Osteocyte (in vitro differentiated cells): ENCODE results near the gene SFTPD. TPM values are rescaled to one million over a fixed set of nuclear protein-coding genes. Genes with fewer than 3 reads are reported as not detected.
A peak's percentile ranks its signal among the peaks of the same experiment; 100 is the strongest.

ENCODE experiments used
- DNase-seq: peaks from one replicate; pipeline ENCODE4 v3.0.0; 2021; ENCODE audit warnings: mixed read lengths; ENCODE audit not compliant: unreplicated experiment; ENCODE audit errors: extremely low spot score
- H3K27ac Mint-ChIP-seq: one replicate; pipeline ENCODE4 v1.8.0; 2021; ENCODE audit warnings: mild to moderate bottlenecking, mixed read lengths; ENCODE audit not compliant: unreplicated experiment
- H3K27me3 Mint-ChIP-seq: one replicate; pipeline ENCODE4 v1.8.0; 2021; ENCODE audit warnings: mixed read lengths; ENCODE audit not compliant: unreplicated experiment
- H3K36me3 Mint-ChIP-seq: one replicate; pipeline ENCODE4 v1.8.0; 2021; ENCODE audit warnings: mixed read lengths; ENCODE audit not compliant: unreplicated experiment
- H3K4me1 Mint-ChIP-seq: one replicate; pipeline ENCODE4 v1.8.0; 2021; ENCODE audit warnings: mixed read lengths; ENCODE audit not compliant: unreplicated experiment
- H3K4me3 Mint-ChIP-seq: one replicate; pipeline ENCODE4 v1.8.0; 2021; ENCODE audit warnings: mild to moderate bottlenecking, moderate library complexity, mixed read lengths; ENCODE audit not compliant: unreplicated experiment
- H3K9me3 Mint-ChIP-seq: one replicate; pipeline ENCODE4 v1.8.0; 2021; ENCODE audit warnings: mixed read lengths; ENCODE audit not compliant: unreplicated experiment
- CTCF ChIP-seq: fragments of 200-600 bp; sonication (generic); IDR thresholded peaks from 2 replicates; pipeline ENCODE4 v1.5.0; 2021; ENCODE audit warnings: antibody characterized with exemption, mild to moderate bottlenecking, moderate library complexity
- total RNA-seq: library from RNA; stranded (reverse); gene quantifications from 2 replicates; pipeline ENCODE4 v1.2.1, GENCODE V29; 2021

Gene SFTPD
- total RNA-seq, 1 donor from 2014 or later, result 0.35 TPM

- H3K9me3 Mint-ChIP-seq, result no peaks in the 10 kb centered on the region
- H3K27me3 Mint-ChIP-seq, result peaks cover 27% of the 10 kb centered on the region
- no peaks in the 10 kb centered on the region for H3K4me1 Mint-ChIP-seq
Measured at GRCh38 chr10:79943871-79944270, 5.0 kb downstream of the SFTPD start.

GRCh38 chr10:79942261-79943185, 6.4 kb downstream of the SFTPD start:
- Mint-ChIP-seq H3K4me1 (no peaks in the 10 kb centered on the region), H3K9me3 (no peaks in the 10 kb centered on the region), H3K4me3 (no peak overlapping the region), H3K27me3 (peaks cover 29% of the 10 kb centered on the region), H3K27ac (no peak overlapping the region), H3K36me3 (no peaks in the 10 kb centered on the region)
- peak; percentile 63 for DNase-seq
- no peak for TF ChIP-seq CTCF

More at GRCh38 chr10:79943871-79944270, 5.0 kb downstream of the SFTPD start:
- H3K4me3 Mint-ChIP-seq, result no peak overlapping the region
- no peak overlapping the region for H3K27ac Mint-ChIP-seq
- no peak for DNase-seq
- H3K36me3 Mint-ChIP-seq, result no peaks in the 10 kb centered on the region
- TF ChIP-seq CTCF, result no peak

DNA sequence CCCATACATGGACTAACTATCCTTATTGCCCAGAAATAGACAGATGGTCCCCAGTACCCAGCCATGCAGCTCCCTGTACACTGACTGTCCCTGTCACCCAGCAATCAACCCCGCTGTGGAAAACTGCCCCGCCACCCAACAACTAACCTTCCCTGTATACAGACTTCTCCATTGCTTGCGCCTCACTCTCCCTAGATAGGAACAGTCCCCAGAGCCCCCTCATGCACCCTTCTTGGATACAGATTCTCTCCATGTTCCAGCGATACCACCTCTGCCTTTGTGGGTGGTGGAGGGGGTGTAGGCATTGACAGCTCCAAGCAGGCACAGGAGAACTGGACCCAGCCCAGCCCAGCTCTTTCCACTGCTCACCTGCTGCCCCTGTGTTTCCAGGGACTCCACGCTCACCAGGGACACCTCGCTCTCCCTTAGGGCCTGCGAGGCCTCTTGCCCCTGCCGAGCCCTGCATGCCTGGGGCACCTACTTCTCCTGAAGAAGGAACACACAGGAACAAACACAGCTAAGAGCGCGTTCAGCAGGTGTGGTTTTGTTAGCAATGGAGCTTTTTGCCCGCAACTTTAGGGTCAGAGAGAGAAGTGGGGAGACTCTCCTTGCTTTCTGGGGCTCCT, 7.2 kb downstream of the SFTPD start:
- Mint-ChIP-seq H3K27ac (no peak overlapping the region), H3K4me3 (no peak overlapping the region), H3K9me3 (no peaks in the 10 kb centered on the region), H3K27me3 (peaks cover 24% of the 10 kb centered on the region), H3K36me3 (no peaks in the 10 kb centered on the region), H3K4me1 (no peaks in the 10 kb centered on the region)
- peak; percentile 70 for DNase-seq
- TF ChIP-seq CTCF, result no peak

DNA sequence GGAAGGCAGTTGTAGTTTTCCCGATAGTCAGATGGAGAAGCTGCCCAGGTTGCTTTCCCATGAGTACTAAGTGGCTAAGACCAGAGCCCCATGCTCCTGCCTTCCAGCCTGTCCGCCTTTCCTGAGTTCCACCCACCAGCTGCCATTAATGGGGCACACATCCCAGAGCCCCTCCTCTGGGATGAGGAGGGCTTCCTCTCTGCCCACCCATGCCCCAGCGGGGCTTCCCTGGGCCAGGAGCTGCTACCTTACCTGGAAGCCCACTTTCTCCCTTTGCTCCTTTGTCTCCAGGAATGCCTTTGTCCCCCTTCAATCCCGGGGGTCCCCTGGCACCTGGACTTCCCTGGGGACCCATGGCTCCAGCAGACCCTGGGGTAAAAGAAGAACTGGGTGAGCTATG, 7.8 kb downstream of the SFTPD start:
- H3K27me3 Mint-ChIP-seq, result peaks cover 29% of the 10 kb centered on the region

More for the DNA sequence above, 7.8 kb downstream of the SFTPD start:
- H3K27ac Mint-ChIP-seq, result no peak overlapping the region
- no peak overlapping the region for H3K4me3 Mint-ChIP-seq
- no peaks in the 10 kb centered on the region for H3K36me3 Mint-ChIP-seq
- DNase-seq, result peak; percentile 73
- no peak for TF ChIP-seq CTCF
- no peaks in the 10 kb centered on the region for H3K9me3 Mint-ChIP-seq
- no peaks in the 10 kb centered on the region for H3K4me1 Mint-ChIP-seq
